Measurements from ENCODE around the gene RBMS1.

Gene RBMS1

GRCh38 chr2:160360089-160360757 lies 133.4 kb downstream of the RBMS1 start:
- DNase-seq (ENCODE audit: low spot score): no peak

GRCh38 chr2:160358046-160358445 lies 135.6 kb downstream of the RBMS1 start:
- DNase-seq (ENCODE audit: low spot score): no peak

GRCh38 chr2:160356485-160356884 lies 137.1 kb downstream of the RBMS1 start:
- DNase-seq (ENCODE audit: low spot score): no peak

- DNase-seq (ENCODE audit: low spot score): no peak
Observed at GRCh38 chr2:160355080-160355479, 138.5 kb downstream of the RBMS1 start.

- DNase-seq (ENCODE audit: low spot score): no peak
Observed at GRCh38 chr2:160354677-160355076, 138.9 kb downstream of the RBMS1 start.

- no peak for DNase-seq (ENCODE audit: low spot score)
Observed at GRCh38 chr2:160353813-160354212, 139.8 kb downstream of the RBMS1 start.

GRCh38 chr2:160353166-160353565 lies 140.4 kb downstream of the RBMS1 start:
- no peak for DNase-seq (ENCODE audit: low spot score)

GRCh38 chr2:160352500-160352899 lies 141.1 kb downstream of the RBMS1 start:
- no peak for DNase-seq (ENCODE audit: low spot score)

GRCh38 chr2:160351956-160352355 lies 141.7 kb downstream of the RBMS1 start:
- DNase-seq (ENCODE audit: low spot score): no peak

- DNase-seq (ENCODE audit: low spot score): no peak
Observed at GRCh38 chr2:160349306-160349705, 144.3 kb downstream of the RBMS1 start.

GRCh38 chr2:160347269-160347863 lies 146.2 kb downstream of the RBMS1 start:
- no peak for DNase-seq (ENCODE audit: low spot score)

GRCh38 chr2:160345071-160345764 lies 148.4 kb downstream of the RBMS1 start:
- no peak for DNase-seq (ENCODE audit: low spot score)

GRCh38 chr2:160343404-160343803 lies 150.2 kb downstream of the RBMS1 start:
- DNase-seq (ENCODE audit: low spot score): no peak

- no peak for DNase-seq (ENCODE audit: low spot score)
Observed at GRCh38 chr2:160339726-160340125, 153.9 kb downstream of the RBMS1 start.

- no peak for DNase-seq (ENCODE audit: low spot score)
Observed at GRCh38 chr2:160338901-160339685, 154.5 kb downstream of the RBMS1 start.

- no peak for DNase-seq (ENCODE audit: low spot score)
Observed at GRCh38 chr2:160337728-160338127, 155.9 kb downstream of the RBMS1 start.

- DNase-seq (ENCODE audit: low spot score): no peak
Observed at GRCh38 chr2:160336635-160337034, 157.0 kb downstream of the RBMS1 start.

GRCh38 chr2:160336105-160336504 lies 157.5 kb downstream of the RBMS1 start:
- DNase-seq (ENCODE audit: low spot score): no peak

GRCh38 chr2:160335441-160335840 lies 158.2 kb downstream of the RBMS1 start:
- DNase-seq (ENCODE audit: low spot score): no peak

GRCh38 chr2:160334028-160334741 lies 159.4 kb downstream of the RBMS1 start:
- DNase-seq (ENCODE audit: low spot score): no peak

GRCh38 chr2:160333324-160334027 lies 160.1 kb downstream of the RBMS1 start:
- DNase-seq (ENCODE audit: low spot score): no peak
